NCI-H146 treated with DMSO at 0.1 percent for 48 hours (cell line): ENCODE measurements around the gene ACP7.
"Not testable (repeated sequence)": the region's sequence is repeated elsewhere in the genome, so short reads cannot be mapped to it uniquely, and the experiment has no call there.

Source experiments
- DNase-seq: peaks from one replicate; lab custom pipeline; 2025; ENCODE audit not compliant: unreplicated experiment; lab: John Stamatoyannopoulos, UW

ACP7 gene

DNA sequence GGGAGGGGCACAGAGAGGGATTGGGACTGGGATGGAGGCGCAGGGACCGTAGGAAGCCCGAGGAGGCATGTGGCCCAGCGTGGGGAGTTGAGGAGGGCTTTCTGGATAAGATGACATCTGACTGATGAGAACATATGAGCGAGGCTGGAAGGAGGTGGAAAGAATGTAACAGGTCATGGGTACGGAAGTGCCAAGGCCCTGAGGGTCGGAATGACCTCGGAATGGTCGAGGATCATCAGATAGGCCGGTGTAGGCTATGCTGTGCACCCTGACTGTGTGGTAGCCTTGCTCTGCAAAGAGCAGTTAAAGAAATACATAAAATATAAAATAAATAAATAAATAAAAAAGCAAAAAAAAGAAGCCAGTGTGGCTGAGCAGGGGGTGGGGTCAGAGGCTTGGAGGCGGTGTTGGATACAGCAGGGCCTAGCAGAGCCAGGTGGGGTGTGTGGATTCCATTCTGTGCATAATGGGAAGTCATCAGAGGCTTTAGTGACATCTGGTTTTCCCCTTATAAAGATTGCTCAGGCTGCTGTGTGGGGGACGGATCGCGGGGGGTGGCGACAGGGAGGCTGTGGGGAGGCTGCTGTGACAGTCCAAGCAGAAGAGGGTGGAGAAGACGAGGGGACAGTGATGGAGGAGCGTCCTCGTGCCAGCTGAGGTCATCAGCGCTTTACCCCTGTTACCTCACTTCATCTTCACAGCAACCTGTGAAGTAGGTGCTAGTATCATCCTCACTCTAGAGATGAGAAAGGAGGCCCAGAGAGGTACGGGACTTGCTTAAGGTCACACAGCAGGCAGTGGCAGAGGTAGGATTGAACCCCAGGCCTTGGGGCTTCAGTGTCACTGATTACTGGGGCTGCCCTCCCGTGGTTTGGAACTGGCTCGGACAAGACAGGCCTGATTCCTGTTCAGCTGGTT, 46.4 kb downstream of the ACP7 start:
- no peak for DNase-seq

DNA sequence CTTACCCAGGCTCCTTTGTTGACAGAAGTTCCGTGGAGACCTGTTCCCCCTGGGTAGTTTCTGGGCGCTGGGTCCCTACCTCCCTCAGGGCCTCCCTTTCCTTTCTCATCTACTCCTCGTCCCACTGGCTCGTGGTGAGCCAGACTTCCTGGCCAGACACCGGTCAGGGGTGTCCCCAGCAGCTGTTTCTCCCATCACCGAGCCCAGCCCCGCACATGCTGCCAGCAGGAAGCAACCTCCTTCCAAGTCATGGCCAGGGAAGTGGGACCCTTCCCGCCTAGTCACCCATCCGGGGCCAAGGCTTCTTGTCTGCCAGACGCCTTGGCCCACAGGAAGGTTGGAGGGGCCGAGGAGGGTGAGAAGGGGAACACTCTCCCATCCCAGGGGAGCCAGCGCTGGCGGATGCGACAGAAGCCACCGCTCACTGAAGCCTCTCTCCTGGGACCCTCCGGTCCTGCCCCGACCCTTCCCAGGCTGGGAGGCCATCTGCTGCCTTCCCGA, 47.1 kb downstream of the ACP7 start:
- DNase-seq, result no peak

DNA sequence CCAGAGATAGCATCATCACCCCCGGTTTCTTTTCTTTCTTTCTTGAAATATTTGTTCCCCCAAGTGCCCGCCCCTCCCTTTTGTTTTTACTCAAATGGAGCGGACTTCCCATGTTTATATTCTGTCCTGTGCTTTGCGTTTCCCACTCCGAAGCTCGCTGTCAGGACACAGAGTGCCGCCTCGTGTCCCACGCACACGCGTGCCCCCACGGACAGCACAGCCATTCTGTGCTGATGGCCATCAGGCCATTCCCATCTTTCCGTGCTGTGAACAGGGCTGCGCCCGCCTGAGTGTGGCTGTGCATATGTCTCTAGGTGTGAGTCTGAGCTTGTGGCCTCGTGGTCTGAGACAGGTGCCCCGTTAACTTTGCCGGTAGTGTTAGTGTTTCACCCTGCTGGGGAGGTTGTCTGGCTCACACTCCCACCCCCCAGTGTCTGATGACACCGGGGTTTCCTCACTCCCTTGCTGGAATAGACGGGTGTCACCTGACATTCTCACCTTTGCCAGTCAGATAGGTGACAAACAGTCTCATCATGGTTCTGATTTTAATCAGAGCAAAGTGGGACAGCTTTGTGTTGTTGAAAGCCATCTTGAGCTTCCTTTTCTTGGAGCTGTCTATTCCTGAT, 48.3 kb downstream of the ACP7 start:
- no peak for DNase-seq

DNA sequence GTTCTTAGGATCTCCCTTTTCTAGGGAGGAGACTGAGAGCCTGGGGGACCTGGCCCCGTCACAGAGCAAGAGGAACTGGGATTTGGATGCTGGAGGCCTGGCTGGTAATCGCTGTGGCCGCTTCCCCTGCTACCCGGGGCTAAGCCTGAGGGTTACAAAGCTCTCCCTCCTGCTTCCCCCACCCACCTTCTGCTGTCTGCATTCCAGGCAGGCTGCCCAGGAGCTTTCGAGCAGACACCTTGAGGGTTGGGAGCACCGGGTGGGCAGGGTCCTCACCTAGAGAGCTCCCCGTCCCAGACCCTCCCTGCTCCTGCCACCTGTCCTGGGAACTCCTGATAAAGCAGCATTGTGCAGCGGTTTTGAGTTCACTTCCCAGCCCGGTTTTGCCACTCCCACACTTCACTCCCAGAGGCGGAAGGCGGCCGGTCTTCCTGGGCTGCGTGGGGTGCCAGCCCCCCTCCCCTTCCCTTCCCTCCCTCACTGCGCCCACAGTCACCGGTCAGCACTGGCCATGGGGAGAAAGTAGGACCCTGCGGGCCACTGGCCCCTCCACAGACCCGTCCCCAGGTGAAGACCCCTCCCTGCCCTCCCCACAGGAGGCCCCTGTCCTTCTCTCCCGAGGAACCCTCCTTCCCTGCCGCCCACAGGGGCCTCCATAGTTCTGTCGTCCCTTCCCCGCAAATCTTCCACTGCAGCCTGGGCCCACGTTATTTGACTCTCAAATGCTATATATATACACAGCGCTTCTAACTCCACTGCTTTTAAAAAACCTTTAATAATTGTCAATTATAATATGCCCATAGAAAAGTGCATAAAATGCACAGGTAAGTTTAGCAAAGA, 49.5 kb downstream of the ACP7 start:
- no peak for DNase-seq

DNA sequence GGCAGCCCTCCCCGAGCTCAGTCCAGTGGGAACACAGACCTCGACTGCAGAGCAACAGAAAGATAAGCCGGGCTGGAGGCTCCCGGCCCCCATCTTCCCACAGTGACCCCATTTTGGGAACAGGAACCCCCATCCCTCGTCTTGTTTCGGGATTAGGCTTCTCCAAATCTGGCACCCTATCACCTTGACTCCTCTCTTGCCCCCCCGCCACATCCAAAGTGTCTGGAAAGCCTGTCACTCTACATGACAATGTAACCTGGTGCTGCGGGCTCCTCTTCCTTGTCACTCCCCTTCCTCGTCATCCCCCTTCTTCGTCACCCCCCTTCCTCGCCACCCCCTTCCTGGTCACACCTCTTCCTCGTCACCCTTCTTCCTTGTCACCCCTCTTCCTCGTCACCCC, 51.5 kb downstream of the ACP7 start:
- no peak for DNase-seq

DNA sequence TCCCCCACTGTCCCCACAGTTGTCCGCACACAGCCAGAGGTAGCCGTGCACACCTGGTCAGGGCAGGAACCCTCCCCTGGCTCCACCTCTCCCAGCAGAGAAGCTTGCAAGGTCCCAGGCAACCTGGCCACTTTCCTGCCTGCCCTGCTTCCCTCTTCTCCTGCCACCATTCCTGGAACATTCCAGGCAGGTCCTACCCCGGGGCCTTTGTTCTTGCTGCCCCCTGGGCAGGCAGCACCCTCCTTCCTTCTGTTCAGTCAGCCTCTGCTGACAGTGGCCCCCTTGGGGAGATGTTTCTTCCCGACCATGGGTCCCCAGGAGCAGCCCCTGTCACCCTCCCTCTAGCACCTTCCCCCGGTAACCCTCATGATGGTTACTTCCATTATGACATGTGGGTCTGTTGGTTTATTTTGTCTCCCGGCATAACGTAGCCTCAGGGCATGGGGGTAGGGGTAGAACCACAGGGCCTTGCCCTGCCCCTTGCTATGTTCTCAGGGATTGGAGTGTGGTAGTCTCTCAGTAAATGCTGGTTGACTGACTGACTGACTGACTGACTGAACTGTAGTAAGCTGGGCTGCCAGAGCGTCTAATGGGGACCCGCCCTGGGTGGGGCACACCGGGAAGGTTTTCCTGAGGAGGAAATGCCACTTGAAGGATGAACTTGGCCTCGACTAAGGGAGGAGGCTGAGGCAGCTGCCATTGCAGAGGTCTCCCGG, 52.2 kb downstream of the ACP7 start:
- DNase-seq, result no peak

DNA sequence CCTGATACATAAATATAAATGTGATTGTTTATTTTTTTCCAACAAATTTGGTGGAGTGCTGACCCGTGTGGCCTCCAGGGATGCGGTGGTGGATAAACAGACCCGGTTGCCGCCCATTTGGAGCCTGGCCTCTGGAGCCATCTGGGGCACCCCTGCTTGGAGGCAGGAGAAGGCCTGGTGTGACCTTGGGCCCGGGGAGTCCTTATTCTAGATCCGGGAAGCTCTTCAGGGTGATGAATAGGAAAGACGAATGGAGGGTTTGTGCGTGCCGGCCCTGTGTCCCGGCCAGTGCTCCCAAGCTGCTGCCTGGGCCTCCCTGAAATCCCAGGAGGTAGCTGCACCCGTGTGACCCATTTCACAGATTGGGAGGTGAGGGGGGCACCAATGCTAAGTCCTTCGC, 53.0 kb downstream of the ACP7 start:
- DNase-seq, result no peak

DNA sequence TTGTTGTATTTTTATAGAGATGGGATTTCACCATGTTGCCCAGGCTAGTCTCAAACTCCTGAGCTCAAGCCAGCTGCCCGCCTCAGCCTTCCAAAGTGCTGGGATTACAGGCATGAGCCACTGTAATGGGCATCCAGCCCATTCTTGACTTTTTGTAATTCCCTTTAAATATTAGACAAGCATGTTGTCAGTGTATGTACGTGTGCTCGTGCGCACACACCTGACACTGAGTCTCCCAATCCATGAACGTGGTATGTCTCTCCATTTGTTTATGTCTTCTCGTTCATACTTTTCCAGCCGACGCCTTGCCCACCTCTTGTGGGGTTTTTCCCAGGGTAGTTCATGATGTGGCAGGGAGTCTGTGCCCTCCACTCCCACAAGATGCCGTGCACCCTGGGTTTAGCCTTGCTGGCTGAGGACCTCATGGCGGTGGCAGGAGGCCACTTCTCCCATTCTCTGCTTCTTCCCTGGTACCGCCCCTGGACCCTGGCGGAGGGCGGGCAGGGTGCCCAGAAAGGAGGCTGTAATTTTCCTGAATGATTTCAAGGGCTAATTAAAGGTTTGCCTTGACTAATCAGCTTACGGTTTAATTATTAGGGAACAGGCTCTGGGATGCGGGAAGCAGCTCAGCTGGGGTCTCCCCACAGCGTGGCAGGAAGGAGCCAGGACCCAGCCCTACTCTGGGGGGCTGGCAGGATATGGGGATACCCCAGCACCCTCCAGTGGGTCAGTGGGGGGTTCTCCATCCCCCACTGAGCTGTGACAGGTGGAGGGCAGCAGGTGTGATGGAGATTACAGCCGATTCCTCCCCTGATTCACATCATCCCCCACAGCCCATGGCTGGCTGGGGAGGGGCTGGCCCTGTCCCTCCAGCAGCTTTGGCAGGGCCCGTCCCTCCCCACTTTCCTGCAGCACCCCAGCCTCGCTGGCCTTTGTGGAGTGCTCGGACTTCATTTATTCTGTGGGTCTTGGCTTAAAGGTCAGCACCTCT, 54.3 kb downstream of the ACP7 start:
- no peak for DNase-seq

DNA sequence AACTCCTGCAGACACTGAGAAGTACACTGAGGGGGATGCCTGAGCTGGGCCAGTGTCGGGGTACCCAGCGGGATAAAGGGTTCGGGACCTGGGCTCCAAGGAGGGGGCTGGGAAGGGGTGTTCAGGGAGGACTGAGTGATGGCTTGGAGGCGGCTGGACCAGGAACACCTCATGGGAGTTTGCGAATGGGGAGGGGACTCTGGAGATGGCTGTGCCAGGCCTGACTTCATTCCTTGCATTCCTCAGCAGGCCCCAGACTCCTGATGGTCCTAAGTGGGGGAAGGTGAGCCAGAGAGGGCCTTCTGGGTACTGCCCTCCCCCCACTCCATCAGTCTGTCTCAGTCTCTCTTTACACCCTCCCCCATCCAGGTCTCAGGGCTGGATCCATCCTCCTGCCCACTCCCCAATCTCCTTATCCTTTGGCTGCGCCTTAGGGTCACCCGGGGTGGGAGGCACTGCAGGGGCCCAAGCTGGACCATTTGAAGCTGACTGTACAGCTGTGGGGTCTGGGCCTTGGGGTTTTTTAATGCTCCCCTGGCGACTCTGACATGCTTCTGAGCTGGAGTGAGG, 55.2 kb downstream of the ACP7 start:
- DNase-seq, result no peak

DNA sequence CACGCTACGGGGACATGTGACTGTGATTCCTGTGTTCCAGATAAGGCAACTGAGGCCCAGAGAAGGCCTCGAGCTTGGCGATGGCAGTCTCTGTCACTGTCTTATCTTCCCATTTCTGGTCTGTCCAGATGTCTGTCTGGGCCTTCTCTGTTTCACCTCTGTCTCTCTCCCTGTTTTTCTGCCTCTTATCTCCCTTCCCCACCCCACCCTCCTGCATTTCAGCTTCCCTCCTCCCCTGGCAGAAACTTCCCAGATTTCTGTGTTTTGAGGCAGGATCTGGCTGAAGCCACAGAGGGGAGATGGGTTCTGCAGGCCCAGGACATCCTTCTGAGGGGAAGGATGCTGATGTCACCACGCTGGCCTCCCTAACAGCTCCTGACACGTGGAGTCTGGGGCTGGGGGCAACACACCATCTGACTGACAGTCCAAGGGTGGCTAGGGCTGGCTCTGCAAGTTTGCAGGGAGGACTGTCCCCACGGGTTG, 55.8 kb downstream of the ACP7 start:
- DNase-seq, result no peak

DNA sequence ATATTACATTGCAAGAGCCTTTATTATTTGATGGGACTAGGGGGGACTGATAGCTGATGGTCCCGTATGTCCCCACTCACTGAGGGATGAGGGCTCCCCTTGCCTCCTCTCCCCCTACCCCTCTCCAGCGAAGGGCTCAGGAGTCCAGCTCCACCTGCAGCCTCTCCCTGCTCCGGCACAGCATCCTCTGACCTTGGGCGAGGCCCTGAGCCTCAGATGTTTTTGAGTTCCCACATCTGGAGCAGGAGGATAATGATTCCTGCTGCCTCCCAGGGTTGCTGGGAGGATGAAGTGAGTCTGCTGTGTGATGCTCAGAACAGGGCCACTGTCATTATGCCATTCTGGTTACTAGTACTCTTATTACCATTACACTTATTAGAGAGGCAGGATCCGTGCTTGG, 56.4 kb downstream of the ACP7 start:
- no peak for DNase-seq

DNA sequence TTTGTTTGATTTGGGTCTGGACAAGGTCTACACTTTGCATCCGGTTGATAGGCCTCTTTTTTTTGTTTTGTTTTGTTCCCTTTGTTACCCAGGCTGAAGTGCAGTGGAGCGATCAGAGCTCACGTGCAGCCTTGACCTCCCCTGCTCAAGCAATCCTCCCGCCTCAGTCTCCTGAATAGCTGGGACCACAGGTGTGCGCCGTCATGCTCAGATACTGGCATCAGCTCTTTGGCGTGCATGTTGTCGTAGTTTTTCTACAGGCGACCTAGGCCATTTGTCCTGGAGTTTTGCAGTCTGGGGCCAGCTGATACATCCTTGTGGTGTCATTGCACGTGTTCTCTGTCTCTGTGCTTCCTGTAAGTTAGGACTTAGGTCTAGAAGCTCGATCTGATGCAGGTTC, 57.8 kb downstream of the ACP7 start:
- no peak for DNase-seq

DNA sequence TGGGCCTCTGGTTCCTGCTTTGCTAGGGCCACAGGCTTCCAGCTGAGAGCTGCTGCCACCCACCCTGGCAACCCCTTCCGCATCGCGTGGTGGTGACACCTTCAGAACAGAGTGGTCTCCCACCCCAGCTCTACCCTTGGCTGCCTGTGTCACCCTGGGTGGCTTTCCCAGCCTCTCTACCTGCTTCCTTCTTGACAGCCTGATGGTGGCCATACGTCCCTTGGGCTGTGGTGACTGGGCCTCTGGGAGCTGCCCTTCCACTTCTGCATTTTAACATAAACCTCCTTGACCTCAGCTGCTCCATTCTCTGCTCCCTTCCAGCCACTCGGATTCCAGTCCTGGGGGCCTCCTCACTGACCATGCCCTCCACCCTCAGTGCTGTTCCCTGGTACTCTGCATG, 58.5 kb downstream of the ACP7 start:
- DNase-seq, result no peak

DNA sequence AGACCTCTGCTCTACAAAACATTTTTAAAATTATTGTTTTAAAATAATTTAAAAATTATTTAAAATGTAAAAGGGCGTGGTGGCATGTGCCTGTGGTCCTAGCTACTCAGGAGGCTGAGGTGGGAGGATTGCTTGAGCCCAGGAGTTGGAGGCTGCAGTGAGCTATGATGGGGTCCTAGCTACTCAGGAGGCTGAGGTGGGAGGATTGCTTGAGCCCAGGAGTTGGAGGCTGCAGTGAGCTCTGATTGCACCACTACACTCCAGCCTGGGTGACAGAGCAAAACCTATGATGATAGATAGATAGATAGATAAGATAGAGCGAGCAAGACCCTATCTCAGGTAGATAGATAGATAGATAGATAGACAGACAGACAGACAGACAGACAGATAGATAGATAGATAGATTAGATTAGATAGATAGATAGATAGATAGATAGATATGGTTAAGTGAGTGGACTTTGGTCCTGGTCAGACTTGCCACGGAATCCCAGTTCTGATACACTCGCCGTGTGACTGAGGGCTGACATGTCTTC, 59.7 kb downstream of the ACP7 start:
- DNase-seq, result not testable (repeated sequence)

DNA sequence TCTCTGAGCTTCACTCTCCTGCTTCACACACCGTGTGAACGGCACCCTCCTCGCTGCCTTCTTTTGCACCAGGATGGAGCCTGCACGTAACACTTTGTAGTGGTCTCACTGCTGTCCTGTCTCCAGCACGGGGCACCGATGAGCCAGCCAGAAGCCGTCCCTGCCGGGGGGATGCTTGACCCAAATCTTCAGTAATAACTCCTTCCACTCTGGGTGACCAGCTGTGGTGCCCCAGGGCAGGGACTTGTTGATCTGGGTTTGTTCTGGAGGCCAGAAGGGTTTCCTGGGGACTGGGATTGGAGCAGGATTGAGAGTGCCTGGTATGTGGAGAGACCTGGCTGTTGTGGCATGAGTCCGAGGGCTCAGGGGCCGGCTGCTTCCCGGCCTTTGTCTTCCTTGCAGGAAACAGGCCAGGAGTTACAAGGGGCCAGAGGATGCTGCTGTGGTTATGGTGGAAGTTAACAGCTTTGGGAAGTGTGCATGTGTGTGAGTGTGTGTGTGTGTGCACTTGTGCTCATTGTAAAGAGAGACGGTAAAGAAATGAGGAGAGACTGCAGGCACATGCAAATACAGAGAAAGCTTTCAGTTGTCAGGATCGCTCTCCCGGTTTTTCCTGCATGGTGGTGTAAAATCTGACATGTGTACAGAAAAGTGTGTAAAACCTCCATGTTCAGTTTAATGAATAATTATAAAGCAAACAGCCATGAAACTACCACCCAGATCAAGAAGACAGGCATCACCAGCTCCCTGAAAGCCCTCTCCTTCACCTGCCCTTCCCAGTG, 60.3 kb downstream of the ACP7 start:
- DNase-seq, result no peak

DNA sequence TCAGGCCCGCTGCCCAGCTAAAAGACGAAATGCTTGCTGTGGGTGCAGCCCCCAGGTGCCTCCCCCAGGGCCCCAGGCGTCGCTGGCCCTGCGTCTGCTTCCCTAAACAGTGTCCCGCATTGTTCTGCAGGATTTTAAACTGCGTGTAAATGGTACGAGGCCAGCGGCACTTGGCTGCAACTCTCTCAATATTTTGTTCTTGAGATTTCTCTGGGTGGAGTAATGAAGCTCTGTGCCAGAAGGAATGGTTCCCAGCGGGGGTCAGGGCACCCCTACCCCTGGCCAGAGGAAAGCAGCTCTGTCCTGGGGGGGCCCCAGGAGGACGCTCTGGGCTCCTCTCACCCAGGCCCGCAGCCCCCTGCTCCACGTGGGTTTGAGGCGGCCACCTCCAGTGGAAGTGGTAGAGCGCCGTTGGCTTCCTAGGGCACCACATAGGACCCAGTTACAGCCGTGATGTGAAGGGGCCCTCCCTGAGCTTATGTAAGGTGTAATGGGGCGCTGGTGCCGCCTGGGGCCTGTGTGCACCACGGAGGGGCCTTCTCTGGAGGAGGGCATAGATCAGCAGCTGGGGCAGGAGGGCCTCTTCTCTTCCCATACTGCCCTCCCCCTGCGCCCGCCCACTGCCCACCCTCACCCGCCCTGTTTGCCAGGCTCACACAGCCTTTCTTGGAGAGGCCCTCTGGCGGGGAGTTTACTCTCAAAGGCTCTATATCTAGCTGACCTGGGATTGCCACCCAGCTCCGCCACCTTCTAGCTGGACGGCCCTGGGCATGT, 61.2 kb downstream of the ACP7 start:
- DNase-seq, result no peak

DNA sequence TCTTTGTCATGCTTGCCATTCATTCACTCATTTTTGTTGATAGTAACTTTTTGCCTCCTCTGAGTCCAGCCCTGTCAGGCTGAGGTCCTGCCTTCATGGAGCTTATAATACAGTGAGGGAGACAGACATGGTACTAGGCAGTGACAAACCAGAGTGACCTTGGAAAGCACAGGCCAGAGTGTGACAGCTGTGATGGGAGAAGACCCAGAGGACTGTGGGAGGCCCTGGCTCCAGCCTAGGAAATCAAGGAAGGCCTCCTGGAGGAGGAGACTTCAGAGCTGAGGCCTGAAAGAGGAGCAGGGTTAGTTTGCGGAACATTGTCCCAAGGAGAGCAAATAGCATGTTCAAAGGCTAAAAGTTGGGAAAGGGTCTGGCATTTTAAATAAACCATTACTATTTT, 61.9 kb downstream of the ACP7 start:
- no peak for DNase-seq
